ENCODE measurements around the gene HSD17B3. TPM values are rescaled to one million over a fixed set of nuclear protein-coding genes. Genes with fewer than 3 reads are reported as not detected.
"Not testable (repeated sequence)": the region's sequence is repeated elsewhere in the genome, so short reads cannot be mapped to it uniquely, and the experiment has no call there.

Gene HSD17B3
- polyA plus RNA-seq, 3 donors: 0.73 to 1.7 TPM; not detected in 1

GRCh38 chr9:96249746-96250145, 52.2 kb downstream of the HSD17B3 start:
- no peak overlapping the region for H3K27ac ChIP-seq (ENCODE audit: low read depth, low read length)
- 72 to 87% (median 72%) methylated on average over 6 of the region's 6 CpGs for WGBS, 3 donors

- WGBS, 3 donors: 38 to 87% (median 82%) methylated on average over 8 of the region's 8 CpGs
- H3K27ac ChIP-seq (ENCODE audit: low read depth, low read length): no peak overlapping the region
These were observed 55.7 kb downstream of the HSD17B3 start for GRCh38 chr9:96246267-96246671.

GRCh38 chr9:96245399-96245798, 56.6 kb downstream of the HSD17B3 start:
- H3K27ac ChIP-seq (ENCODE audit: low read depth, low read length): no peak overlapping the region
- WGBS, 3 donors: 85 to 87% (median 85%) methylated on average over 7 of the region's 7 CpGs

GRCh38 chr9:96243778-96244177, 58.2 kb downstream of the HSD17B3 start:
- WGBS, 3 donors: 61 to 67% (median 64%) methylated on average over 6 of the region's 6 CpGs

GRCh38 chr9:96242811-96243210, 59.2 kb downstream of the HSD17B3 start:
- 53 to 77% (median 54%) methylated on average over 4 of the region's 4 CpGs for WGBS, 3 donors
- no peak overlapping the region for H3K27ac ChIP-seq (ENCODE audit: low read depth, low read length)

More at GRCh38 chr9:96243778-96244177, 58.2 kb downstream of the HSD17B3 start:
- no peak overlapping the region for H3K27ac ChIP-seq (ENCODE audit: low read depth, low read length)

GRCh38 chr9:96241391-96241809, 60.6 kb downstream of the HSD17B3 start:
- WGBS, 3 donors: 73 to 84% (median 75%) methylated on average over 3 of the region's 3 CpGs
- no peak overlapping the region for H3K27ac ChIP-seq (ENCODE audit: low read depth, low read length)

- WGBS, 3 donors: 62 to 80% (median 68%) methylated on average over 5 of the region's 5 CpGs
- no peak overlapping the region for H3K27ac ChIP-seq (ENCODE audit: low read depth, low read length)
These were observed 65.0 kb downstream of the HSD17B3 start for GRCh38 chr9:96236854-96237550.

- WGBS, 3 donors: 87 to 92% (median 88%) methylated on average over 6 of the region's 6 CpGs
These were observed 65.6 kb downstream of the HSD17B3 start for GRCh38 chr9:96236337-96236736.

GRCh38 chr9:96232539-96233241, 69.3 kb downstream of the HSD17B3 start:
- no peak overlapping the region for H3K27ac ChIP-seq (ENCODE audit: low read depth, low read length)
- 28 to 41% (median 38%) methylated on average over 14 of the region's 14 CpGs for WGBS, 3 donors

More at GRCh38 chr9:96236337-96236736, 65.6 kb downstream of the HSD17B3 start:
- H3K27ac ChIP-seq (ENCODE audit: low read depth, low read length): not testable (repeated sequence)

GRCh38 chr9:96232164-96232538, 69.8 kb downstream of the HSD17B3 start:
- H3K27ac ChIP-seq (ENCODE audit: low read depth, low read length): no peak overlapping the region
- WGBS, 3 donors: 52 to 57% (median 56%) methylated on average over 10 to 11 of the region's 11 CpGs

GRCh38 chr9:96230002-96230401, 72.0 kb downstream of the HSD17B3 start:
- 84 to 96% (median 92%) methylated on average over 2 of the region's 2 CpGs for WGBS, 3 donors
- H3K27ac ChIP-seq (ENCODE audit: low read depth, low read length): no peak overlapping the region

- no peak overlapping the region for H3K27ac ChIP-seq (ENCODE audit: low read depth, low read length)
- WGBS, 3 donors: 32 to 43% (median 41%) methylated on average over 2 of the region's 2 CpGs
These were observed 79.8 kb downstream of the HSD17B3 start for GRCh38 chr9:96222132-96222531.

GRCh38 chr9:96219900-96220257, 82.1 kb downstream of the HSD17B3 start:
- no peak overlapping the region for H3K27ac ChIP-seq (ENCODE audit: low read depth, low read length)
- WGBS, 3 donors: 76 to 90% (median 89%) methylated on average over 2 of the region's 2 CpGs

GRCh38 chr9:96219026-96219899, 82.7 kb downstream of the HSD17B3 start:
- WGBS, 3 donors: 21 to 32% (median 26%) methylated on average over 76 to 81 of the region's 81 CpGs
- no peak overlapping the region for H3K27ac ChIP-seq (ENCODE audit: low read depth, low read length)

GRCh38 chr9:96217754-96218693, 84.0 kb downstream of the HSD17B3 start:
- 2 to 3% (median 2%) methylated on average over 41 to 43 of the region's 43 CpGs for WGBS, 3 donors
- H3K27ac ChIP-seq (ENCODE audit: low read depth, low read length): no peak overlapping the region

GRCh38 chr9:96217294-96217707, 84.7 kb downstream of the HSD17B3 start:
- WGBS, 3 donors: 36 to 55% (median 49%) methylated on average over 11 of the region's 11 CpGs
- no peak overlapping the region for H3K27ac ChIP-seq (ENCODE audit: low read depth, low read length)

- 78 to 86% (median 80%) methylated on average over 5 of the region's 5 CpGs for WGBS, 3 donors
- H3K27ac ChIP-seq (ENCODE audit: low read depth, low read length): no peak overlapping the region
These were observed 85.4 kb downstream of the HSD17B3 start for GRCh38 chr9:96216583-96216982.

- H3K27ac ChIP-seq (ENCODE audit: low read depth, low read length): no peak overlapping the region
- 80 to 88% (median 83%) methylated on average over 2 of the region's 2 CpGs for WGBS, 3 donors
These were observed 86.1 kb downstream of the HSD17B3 start for GRCh38 chr9:96215841-96216240.
